Glomerular endothelial cell (primary cell): Measurements from ENCODE around the gene DIO3. TPM values are rescaled to one million over a fixed set of nuclear protein-coding genes. Genes with fewer than 3 reads are reported as not detected.
"Not testable (repeated sequence)": the region's sequence is repeated elsewhere in the genome, so short reads cannot be mapped to it uniquely, and the experiment has no call there.

ENCODE experiments used
- DNase-seq: peaks from one replicate; pipeline ENCODE4 v3.0.0-alpha.2; 2011; ENCODE audit warnings: low read depth, low spot score; ENCODE audit errors: extremely low read depth
- total RNA-seq: library from RNA; depleted of rRNA; stranded (reverse); fragments of >200 nt; gene quantifications from 2 replicates; pipeline ENCODE4 v1.2.3, GENCODE V29; 2015

The DIO3 gene
- total RNA-seq, 1 donor from 2014 or later: not detected

- DNase-seq: no peak
These were observed 3.2 kb upstream of the DIO3 start for GRCh38 chr14:101557811-101558738.

DNA sequence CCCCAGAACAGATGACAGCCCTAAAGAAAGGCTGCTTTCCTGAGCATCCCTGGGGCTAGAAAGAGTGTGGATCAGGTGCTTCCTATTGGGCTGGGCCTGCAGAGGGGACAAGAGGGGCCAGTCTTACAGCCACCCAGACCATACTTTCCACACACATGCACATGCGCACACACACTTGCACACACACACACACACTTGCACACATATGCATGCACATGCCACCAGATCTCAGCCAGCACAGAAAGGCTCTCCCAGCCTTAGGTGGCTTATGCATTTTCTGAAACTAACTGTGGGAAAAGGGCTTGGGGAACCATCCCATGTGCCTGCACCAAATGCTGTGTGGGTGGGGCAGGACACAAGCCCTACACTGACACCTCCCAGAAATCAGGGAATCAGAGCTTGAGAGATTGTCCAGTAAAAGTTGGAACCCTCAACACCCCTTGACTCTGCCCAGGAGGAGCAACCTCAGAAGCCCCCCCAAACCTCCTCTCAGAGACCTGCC lies 2.5 kb upstream of the DIO3 start:
- no peak for DNase-seq

- DNase-seq: no peak
These were observed 2.1 kb upstream of the DIO3 start for GRCh38 chr14:101559250-101559623.

GRCh38 chr14:101559624-101560533 lies 1.4 kb upstream of the DIO3 start:
- no peak for DNase-seq

DNA sequence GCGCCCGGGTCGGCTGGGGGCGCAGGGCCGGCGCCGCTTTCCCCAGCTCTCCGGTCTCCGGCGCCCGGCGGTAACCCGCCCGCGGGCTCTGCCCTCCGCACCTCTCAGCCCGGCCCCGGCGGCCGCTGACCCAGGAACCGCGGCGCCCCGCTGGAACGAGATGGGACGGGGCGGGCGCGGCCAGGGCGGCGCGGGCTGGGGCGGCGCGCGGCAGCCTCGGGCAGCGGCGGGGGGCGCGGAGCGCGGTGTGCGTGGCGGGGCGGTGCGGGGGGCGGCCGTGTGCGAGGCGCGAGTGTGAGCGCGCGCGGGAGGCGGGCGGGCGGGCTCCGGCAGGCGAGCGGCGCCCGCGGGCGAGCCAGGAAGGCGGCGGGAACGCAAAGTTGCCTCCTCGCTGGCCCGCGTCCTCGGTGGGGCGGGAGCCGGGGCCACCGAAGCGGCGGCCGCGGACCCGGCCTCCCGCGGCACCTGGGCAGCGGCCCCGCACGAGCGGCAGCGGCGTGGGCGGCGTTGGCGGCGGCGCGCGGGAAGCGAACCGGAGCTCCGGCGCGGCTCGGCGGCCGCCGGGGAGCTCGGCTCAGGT lies 671 bp upstream of the DIO3 start:
- no peak for DNase-seq

DNA sequence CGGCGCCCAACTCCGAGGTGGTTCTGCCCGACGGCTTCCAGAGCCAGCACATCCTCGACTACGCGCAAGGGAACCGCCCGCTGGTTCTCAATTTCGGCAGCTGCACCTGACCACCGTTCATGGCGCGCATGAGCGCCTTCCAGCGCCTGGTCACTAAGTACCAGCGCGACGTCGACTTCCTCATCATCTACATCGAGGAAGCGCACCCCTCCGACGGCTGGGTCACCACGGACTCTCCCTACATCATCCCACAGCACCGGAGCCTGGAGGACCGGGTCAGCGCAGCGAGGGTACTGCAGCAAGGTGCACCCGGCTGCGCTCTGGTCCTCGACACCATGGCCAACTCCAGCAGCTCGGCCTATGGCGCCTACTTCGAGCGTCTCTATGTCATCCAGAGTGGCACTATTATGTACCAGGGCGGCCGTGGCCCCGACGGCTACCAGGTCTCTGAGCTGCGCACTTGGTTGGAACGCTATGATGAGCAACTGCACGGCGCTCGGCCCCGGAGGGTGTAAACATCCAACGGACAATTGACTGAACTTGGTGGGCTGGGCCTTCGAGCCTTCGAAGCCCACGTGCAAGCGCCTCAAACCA lies 699 bp downstream of the DIO3 start:
- no peak for DNase-seq

DNA sequence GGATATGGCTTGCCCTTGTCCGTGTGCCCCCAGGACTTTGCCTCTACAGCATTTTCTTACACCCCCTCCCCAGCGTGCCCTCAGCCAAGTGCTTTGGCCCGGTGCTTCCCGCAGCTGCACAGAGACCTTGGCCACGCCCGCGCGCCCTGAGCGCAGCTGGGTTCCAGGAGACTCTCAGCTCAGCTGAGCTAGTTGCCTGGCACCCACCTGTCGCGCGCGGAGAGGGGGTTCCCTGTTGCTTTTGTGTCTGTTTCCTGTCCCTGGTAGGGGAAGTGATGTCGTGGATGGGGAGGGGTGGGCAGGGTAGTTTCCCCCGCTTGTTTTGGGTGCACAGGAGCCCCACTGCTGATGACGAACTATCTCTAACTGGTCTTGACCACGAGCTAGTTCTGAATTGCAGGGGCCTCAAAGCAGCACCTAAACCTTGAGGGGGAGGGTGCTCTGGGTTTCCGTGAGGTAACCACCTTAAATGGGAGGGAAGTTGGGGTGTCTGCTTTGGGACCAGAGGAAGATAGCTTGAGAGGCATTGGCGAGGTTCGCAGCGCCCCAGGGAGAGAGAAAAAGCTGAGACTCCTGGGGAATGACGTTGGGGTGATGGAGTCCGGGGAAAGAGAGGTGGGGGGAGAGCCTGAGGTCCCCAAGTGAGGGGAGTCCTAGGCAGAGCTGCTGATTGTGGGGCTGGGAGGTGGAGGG lies 1.5 kb downstream of the DIO3 start:
- no peak for DNase-seq

GRCh38 chr14:101563352-101563653 lies 2.0 kb downstream of the DIO3 start:
- no peak for DNase-seq

- DNase-seq: no peak
These were observed 2.6 kb downstream of the DIO3 start for GRCh38 chr14:101563654-101564443.

DNA sequence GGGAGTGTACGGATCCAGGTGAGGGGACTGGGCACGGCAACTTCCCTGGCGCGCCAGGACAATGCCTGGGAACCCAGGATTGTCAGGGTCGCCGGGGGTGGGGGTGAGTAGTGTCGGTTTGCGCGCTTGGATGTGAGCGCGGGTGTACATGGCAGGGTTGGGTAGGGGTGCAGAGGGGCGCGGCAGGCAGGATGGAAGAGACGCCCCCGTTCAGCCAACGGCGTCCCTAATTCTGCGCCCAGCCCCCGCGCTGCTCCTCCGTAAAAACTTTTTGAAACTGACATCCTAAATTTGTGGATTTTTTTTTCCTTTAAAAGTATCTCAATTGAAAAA lies 3.1 kb downstream of the DIO3 start:
- DNase-seq: no peak

- DNase-seq: no peak
These were observed 3.8 kb downstream of the DIO3 start for GRCh38 chr14:101564819-101565698.

DNA sequence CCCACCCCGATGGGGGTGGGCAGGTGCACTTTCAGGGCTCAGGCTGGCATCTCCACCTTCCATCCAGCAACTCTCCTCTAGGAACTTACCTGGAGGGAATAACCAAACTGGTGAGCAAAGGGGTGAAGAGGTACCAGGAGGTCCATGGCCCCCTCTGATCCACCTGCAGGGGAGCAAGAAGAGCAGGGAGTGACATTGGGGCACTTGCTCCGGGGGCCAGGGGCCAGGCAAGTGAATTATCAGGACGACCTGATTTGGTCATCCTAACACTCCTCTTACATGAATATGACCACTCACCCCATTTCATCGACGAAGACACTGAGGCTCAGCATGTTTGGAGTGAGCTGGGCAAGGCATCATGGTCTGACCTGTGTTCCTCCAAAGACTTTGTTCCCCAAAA lies 6.0 kb downstream of the DIO3 start:
- DNase-seq: no peak

- no peak for DNase-seq
These were observed 9.7 kb downstream of the DIO3 start for GRCh38 chr14:101571004-101571403.

- not testable (repeated sequence) for DNase-seq
These were observed 11.2 kb downstream of the DIO3 start for GRCh38 chr14:101572526-101572925.

GRCh38 chr14:101573289-101573688 lies 12.0 kb downstream of the DIO3 start:
- no peak for DNase-seq

GRCh38 chr14:101575581-101575980 lies 14.3 kb downstream of the DIO3 start:
- no peak for DNase-seq

DNA sequence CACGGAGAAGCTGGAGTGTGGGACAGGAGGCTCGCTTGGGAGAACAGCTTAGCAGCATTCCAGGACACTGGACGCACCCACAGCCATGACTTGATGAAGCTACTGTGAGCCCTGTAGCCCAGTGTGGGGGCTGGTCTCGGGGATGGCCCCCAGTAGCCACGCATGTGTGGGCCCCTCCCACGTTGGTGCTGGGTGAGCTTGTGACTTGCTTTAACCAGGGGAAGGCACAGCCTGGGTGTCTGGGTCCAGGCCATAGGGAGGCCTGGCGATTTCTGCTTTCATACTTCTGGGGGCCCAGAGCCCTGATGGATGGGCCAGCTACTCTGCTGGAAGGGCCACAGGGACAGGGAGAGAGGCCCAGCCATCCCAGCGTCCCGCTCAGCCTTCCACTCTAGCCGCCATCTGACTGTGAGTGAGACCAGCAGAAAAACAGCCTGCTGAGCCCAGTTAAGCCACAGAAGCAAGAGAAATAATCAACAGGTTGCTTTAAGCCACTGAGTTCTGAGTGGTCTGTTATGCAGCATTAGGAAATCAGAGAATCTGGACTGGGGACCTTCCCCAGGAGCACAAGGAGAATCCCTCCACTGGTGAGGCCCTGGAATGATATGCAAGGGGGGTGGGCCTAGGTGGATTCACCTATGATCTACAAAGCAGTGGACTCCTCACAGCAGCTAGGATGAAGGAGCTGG lies 16.1 kb downstream of the DIO3 start:
- DNase-seq: no peak

GRCh38 chr14:101578489-101578888 lies 17.2 kb downstream of the DIO3 start:
- DNase-seq: no peak
